Measurements from ENCODE around the gene VPS33B. TPM values are rescaled to one million over a fixed set of nuclear protein-coding genes. Genes with fewer than 3 reads are reported as not detected.

Gene VPS33B
- total RNA-seq: 10.6 and 11.3 TPM in 2 replicates

DNA sequence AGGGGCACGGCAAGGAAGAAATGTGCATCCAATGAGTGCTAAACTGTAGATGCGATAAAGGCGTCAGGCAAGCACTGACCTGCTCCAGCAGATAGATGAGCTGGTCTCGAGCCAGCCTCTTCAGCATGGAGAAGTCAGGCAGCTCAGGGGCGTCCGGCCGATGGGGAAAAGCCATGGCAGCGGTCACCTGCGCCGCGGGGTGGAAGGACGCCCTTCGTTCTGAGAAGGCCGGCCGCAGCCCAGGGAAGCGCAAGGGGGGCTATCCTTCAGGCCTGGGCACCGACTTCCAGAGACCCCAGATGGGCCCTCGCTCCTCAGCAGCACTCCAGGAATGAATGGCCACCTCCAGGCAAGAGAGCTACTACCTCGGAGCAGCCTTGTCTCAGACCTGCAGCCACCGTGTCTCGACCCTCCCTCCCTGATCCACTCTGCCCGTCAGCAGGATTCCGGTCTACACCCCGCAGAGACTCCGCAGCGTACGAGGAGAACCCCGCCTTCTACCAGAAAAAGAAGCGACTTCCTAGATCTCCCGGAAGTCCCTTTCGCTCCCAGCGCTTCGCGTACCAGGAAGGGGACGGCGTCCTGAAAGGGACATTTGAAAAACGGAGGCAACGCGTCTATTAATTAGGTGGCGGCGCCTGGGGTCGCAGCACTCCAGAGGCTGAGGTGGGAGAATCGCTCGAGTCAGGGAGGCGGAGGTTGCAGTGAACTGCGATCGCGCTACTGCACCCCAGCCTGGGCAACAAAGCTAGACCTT, at the start of gene VPS33B:
Gene VPS33B, minus strand, starts transcription at position 520 of the 757 bp plus-strand sequence. Its CDS starts 345 bp downstream, at position 175.

DNA sequence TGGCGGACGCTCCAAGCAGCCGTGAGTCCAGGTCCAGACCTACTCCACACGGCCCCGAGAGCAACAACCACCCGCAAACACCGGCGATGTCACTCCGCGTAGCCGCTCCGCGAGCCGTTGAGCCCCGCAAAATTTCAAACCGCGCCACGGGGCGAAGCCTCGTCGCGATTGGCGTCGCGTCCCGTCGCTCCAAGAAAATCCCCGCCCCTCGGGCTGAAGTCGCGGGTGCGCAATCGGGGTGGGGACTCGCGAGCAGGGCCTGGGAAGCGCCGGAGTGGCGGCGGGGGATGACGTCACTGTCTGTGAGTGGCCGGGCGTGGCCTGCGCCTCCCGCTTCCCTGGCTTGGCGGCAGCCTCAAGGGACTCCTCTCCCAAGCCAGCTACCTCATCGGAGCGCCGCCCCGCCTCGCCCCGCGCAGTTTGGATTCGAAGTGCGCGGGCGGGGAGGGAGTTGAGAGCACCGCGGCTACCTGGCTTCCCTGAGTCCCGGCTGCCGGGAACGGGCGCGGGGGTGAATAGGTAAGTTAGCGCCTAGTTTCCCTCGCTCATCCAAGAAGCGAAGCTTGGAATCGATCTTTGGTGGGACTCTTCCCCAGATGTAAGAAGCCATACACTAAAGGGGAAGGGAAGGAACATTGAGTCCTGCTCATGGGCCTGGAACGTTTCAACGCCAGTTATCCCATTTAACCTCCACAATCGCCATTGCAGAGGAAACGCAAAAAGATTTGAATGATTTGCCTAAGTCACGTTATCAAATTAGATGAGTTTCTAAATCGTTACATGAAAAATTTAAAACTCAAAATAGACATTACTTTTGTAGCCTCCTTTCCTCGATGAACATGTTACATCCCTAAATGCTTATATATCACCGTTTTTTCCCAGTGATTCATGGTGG, 27.7 kb downstream of the VPS33B start, which contains the start of gene PRC1:
Gene PRC1, minus strand, starts transcription at position 119 of the 895 bp plus-strand sequence. Its CDS starts 118 bp downstream, at position 1.

GRCh38 chr15:90954712-90955623, 67.4 kb downstream of the VPS33B start, which contains the start of gene RCCD1:
Gene RCCD1, plus strand, starts transcription at chr15:90954884. Its CDS starts 1,851 bp downstream, at chr15:90956735.

Other genes starting within 250 kb of the VPS33B start
- 34.6 and 35.8 TPM in 2 replicates for gene FURIN, start 154.0 kb downstream of the VPS33B start, total RNA-seq
- 20.0 and 28.2 TPM in 2 replicates for gene FES, start 138.1 kb downstream of the VPS33B start, total RNA-seq
- gene MAN2A2, start 119.3 kb downstream of the VPS33B start, total RNA-seq: 5.7 and 11.7 TPM in 2 replicates
- 30.6 and 37.5 TPM in 2 replicates for gene HDDC3, start 90.0 kb downstream of the VPS33B start, total RNA-seq
- 51.6 and 52.5 TPM in 2 replicates for gene UNC45A, start 87.3 kb downstream of the VPS33B start, total RNA-seq
- gene RCCD1, start 67.7 kb downstream of the VPS33B start, total RNA-seq: 25.2 and 29.6 TPM in 2 replicates
- gene PRC1, start 28.1 kb downstream of the VPS33B start, total RNA-seq: 172 and 246 TPM in 2 replicates
- gene SV2B, start 77.7 kb upstream of the VPS33B start, total RNA-seq: not detected in 2 replicates

Measured in bronchus fibroblast of lung (primary cell).